RWPE2 (cell line): ENCODE data around the gene GSTM2.
"Not testable (repeated sequence)": the region's sequence is repeated elsewhere in the genome, so short reads cannot be mapped to it uniquely, and the experiment has no call there.

Source experiments
- ATAC-seq: fragments of 200-7000 bp; cut with Tn5 transposase; 3 replicates; pipeline ENCODE4 v1.9.1; 2021; ENCODE audit warnings: low read depth
- DNase-seq: peaks from one replicate; pipeline ENCODE4 v3.0.0-alpha.2; 2020; ENCODE audit warnings: low spot score
- H3K27ac ChIP-seq: fragments of 450-650 bp; 2 replicates; pipeline ENCODE4 v1.5.1; 2017; ENCODE audit warnings: mild to moderate bottlenecking; ENCODE audit not compliant: poor library complexity, severe bottlenecking
- H3K27me3 ChIP-seq: fragments of 250-450 bp; sonication (Bioruptor Pico); 2 replicates; pipeline ENCODE4 v1.5.1; 2021; ENCODE audit warnings: mild to moderate bottlenecking, moderate library complexity; ENCODE audit not compliant: insufficient read depth, poor library complexity, severe bottlenecking
- H3K36me3 ChIP-seq: fragments of 250-450 bp; sonication (Bioruptor Pico); 2 replicates; pipeline ENCODE4 v1.5.1; 2020; ENCODE audit warnings: low read depth, mild to moderate bottlenecking, moderate library complexity
- H3K4me1 ChIP-seq: fragments of 250-450 bp; sonication (Bioruptor Pico); 2 replicates; pipeline ENCODE4 v1.5.1; 2021; ENCODE audit warnings: mild to moderate bottlenecking, moderate library complexity; ENCODE audit not compliant: insufficient read depth, poor library complexity, severe bottlenecking
- H3K4me3 ChIP-seq: fragments of 250-450 bp; sonication (Bioruptor Pico); 2 replicates; pipeline ENCODE4 v1.5.1; 2021; ENCODE audit warnings: mild to moderate bottlenecking, moderate library complexity; ENCODE audit not compliant: severe bottlenecking
- H3K9me3 ChIP-seq: fragments of 250-450 bp; sonication (Bioruptor Pico); 2 replicates; pipeline ENCODE4 v1.5.1; 2021; ENCODE audit warnings: mild to moderate bottlenecking, moderate library complexity; ENCODE audit not compliant: severe bottlenecking
- CTCF ChIP-seq: fragments of 450-650 bp; IDR thresholded peaks from one replicate; pipeline ENCODE4 v1.5.1; 2017; ENCODE audit warnings: mild to moderate bottlenecking, moderate library complexity; ENCODE audit not compliant: poor library complexity, severe bottlenecking

Gene GSTM2

GRCh38 chr1:109659997-109660690, 7.7 kb upstream of the GSTM2 start:
- Histone ChIP-seq H3K36me3 (no peaks in the 10 kb centered on the region), H3K27me3 (no peaks in the 10 kb centered on the region), H3K4me3 (no peak overlapping the region), H3K9me3 (no peaks in the 10 kb centered on the region), H3K4me1 (peaks cover 8% of the 10 kb centered on the region), H3K27ac (no peak overlapping the region)
- no peak for TF ChIP-seq CTCF
- ATAC-seq: no peak
- no peak for DNase-seq

GRCh38 chr1:109660691-109661026, 7.2 kb upstream of the GSTM2 start:
- not testable (repeated sequence) for H3K36me3 ChIP-seq, DNase-seq

GRCh38 chr1:109661391-109661790, 6.5 kb upstream of the GSTM2 start:
- H3K9me3 ChIP-seq: no peaks in the 10 kb centered on the region
- no peaks in the 10 kb centered on the region for H3K27me3 ChIP-seq
- ATAC-seq: no peak
- H3K27ac ChIP-seq: no peak overlapping the region
- no peak for TF ChIP-seq CTCF
- no peak overlapping the region for H3K4me3 ChIP-seq
- H3K4me1 ChIP-seq: peaks cover 3% of the 10 kb centered on the region
- no peaks in the 10 kb centered on the region for H3K36me3 ChIP-seq
- no peak for DNase-seq

More at GRCh38 chr1:109660691-109661026, 7.2 kb upstream of the GSTM2 start:
- H3K27ac ChIP-seq, H3K9me3 ChIP-seq, H3K4me3 ChIP-seq, H3K4me1 ChIP-seq, H3K27me3 ChIP-seq, ATAC-seq: not testable (repeated sequence)

GRCh38 chr1:109664671-109665070, 3.2 kb upstream of the GSTM2 start:
- H3K4me3 ChIP-seq: no peak overlapping the region
- TF ChIP-seq CTCF: no peak
- H3K36me3 ChIP-seq: no peaks in the 10 kb centered on the region
- no peaks in the 10 kb centered on the region for H3K27me3 ChIP-seq
- DNase-seq: no peak
- H3K9me3 ChIP-seq: no peaks in the 10 kb centered on the region
- ATAC-seq: no peak
- H3K27ac ChIP-seq: no peak overlapping the region
- H3K4me1 ChIP-seq: peaks cover 3% of the 10 kb centered on the region

- TF ChIP-seq CTCF: no peak
- Histone ChIP-seq H3K4me3 (no peak overlapping the region), H3K27me3 (no peaks in the 10 kb centered on the region), H3K27ac (no peak overlapping the region), H3K9me3 (no peaks in the 10 kb centered on the region), H3K36me3 (no peaks in the 10 kb centered on the region), H3K4me1 (peaks cover 3% of the 10 kb centered on the region)
- no peak for DNase-seq
- ATAC-seq: no peak
Observed at GRCh38 chr1:109668123-109668775, 392 bp downstream of the GSTM2 start.
